Liver (tissue), 3 donors: ENCODE measurements around the gene VASP.

ENCODE experiments used
- ATF3 ChIP-seq: IDR thresholded peaks from 2 replicates; pipeline ENCODE4 v1.6.1; 2016; ENCODE audit warnings: antibody characterized with exemption
- CTCF ChIP-seq: fragments of 150-350 bp; IDR thresholded peaks from 2 replicates; pipeline ENCODE4 v1.5.1; 2017; ENCODE audit warnings: improper control_type of control experiment, low read depth, low read length; ENCODE audit not compliant: missing input control
- REST ChIP-seq: IDR thresholded peaks from 2 replicates; pipeline ENCODE4 v1.6.1; 2016; ENCODE audit warnings: antibody characterized with exemption, mild to moderate bottlenecking
- RXRA ChIP-seq, 2 donors: IDR thresholded peaks; 2 replicates each; pipeline ENCODE4 v1.6.1; 2017 to 2018; ENCODE audit warnings: antibody characterized with exemption in 2 of 2, mild to moderate bottlenecking in 1 of 2
- SP1 ChIP-seq: IDR thresholded peaks from 2 replicates; pipeline ENCODE4 v1.6.1; 2018; ENCODE audit warnings: antibody characterized with exemption, mild to moderate bottlenecking
- donor health status: healthy.
- donor health status: healthy.

- TF ChIP-seq CTCF (no peak), SP1 (no peak), REST (no peak), ATF3 (no peak), RXRA (IDR thresholded peaks at IDR 0.05) (no peak)
Observed at GRCh38 chr19:45483033-45483432, 24.2 kb upstream of the VASP start.
